HepG2 (cell line): ENCODE results near the gene POLR2H. TPM values are rescaled to one million over a fixed set of nuclear protein-coding genes. Genes with fewer than 3 reads are reported as not detected.

ENCODE experiments used
- BRCA1 ChIP-seq: sonication (generic); formaldehyde crosslinking; IDR thresholded peaks from 2 replicates; pipeline ENCODE4 v1.4.0; 2020; ENCODE audit warnings: missing genetic modification reagents
- CREB3 ChIP-seq: sonication (generic); formaldehyde crosslinking; IDR thresholded peaks from 2 replicates; pipeline ENCODE4 v1.5.0; 2020; ENCODE audit warnings: missing genetic modification reagents
- FOXO1 ChIP-seq: sonication (generic); formaldehyde crosslinking; IDR thresholded peaks from 2 replicates; pipeline ENCODE4 v1.4.0; 2020; ENCODE audit warnings: missing genetic modification reagents
- JDP2 ChIP-seq: sonication (generic); formaldehyde crosslinking; IDR thresholded peaks from 2 replicates; pipeline ENCODE4 v1.8.1; 2022; ENCODE audit warnings: missing genetic modification reagents, borderline replicate concordance
- KLF16 ChIP-seq, 2 experiments: sonication (generic) in 1 of 2; formaldehyde crosslinking in 1 of 2; IDR thresholded peaks; 2 replicates each; pipeline versions ENCODE4 v1.6.1 to v1.8.0; 2016 to 2023; ENCODE audit warnings: missing genetic modification reagents in 2 of 2, missing compliant biosample characterization in 1 of 2
- MYNN ChIP-seq: sonication (generic); formaldehyde crosslinking; IDR thresholded peaks from 2 replicates; pipeline ENCODE4 v1.4.0; 2020; ENCODE audit warnings: mild to moderate bottlenecking, low read depth, missing genetic modification reagents
- TBP ChIP-seq: sonication (generic); formaldehyde crosslinking; IDR thresholded peaks from 2 replicates; pipeline ENCODE4 v1.5.0; 2020; ENCODE audit warnings: missing genetic modification reagents
- TFAP4 ChIP-seq: sonication (generic); IDR thresholded peaks from 2 replicates; pipeline ENCODE4 v1.6.1; 2016; ENCODE audit warnings: low read depth, borderline replicate concordance
- TRIM22 ChIP-seq: fragments of 450-650 bp; IDR thresholded peaks from 2 replicates; pipeline ENCODE4 v1.6.1; 2017
- ZBTB40 ChIP-seq, 2 experiments: fragments of 450-650 bp in 1 of 2; sonication (generic) in 1 of 2; formaldehyde crosslinking in 1 of 2; IDR thresholded peaks; 2 replicates each; pipeline versions ENCODE4 v1.6.1 to v1.8.0; 2016 to 2022; ENCODE audit warnings: antibody characterized with exemption in 1 of 2, mild to moderate bottlenecking in 1 of 2, missing genetic modification reagents in 1 of 2
- ZNF34 ChIP-seq: sonication (generic); formaldehyde crosslinking; IDR thresholded peaks from 2 replicates; pipeline ENCODE4 v1.4.0; 2020; ENCODE audit warnings: mild to moderate bottlenecking, missing genetic modification reagents, borderline replicate concordance
- ZNF383 ChIP-seq: sonication (generic); formaldehyde crosslinking; IDR thresholded peaks from 2 replicates; pipeline ENCODE4 v1.4.0; 2020; ENCODE audit warnings: missing genetic modification reagents, mild to moderate bottlenecking, borderline replicate concordance
- ZNF530 ChIP-seq: sonication (generic); formaldehyde crosslinking; IDR thresholded peaks from 2 replicates; pipeline ENCODE4 v1.5.0; 2020; ENCODE audit warnings: low read depth, mild to moderate bottlenecking, missing genetic modification reagents
- ZNF543 ChIP-seq: sonication (generic); formaldehyde crosslinking; IDR thresholded peaks from 2 replicates; pipeline ENCODE4 v1.4.0; 2020; ENCODE audit warnings: mild to moderate bottlenecking, missing genetic modification reagents
- ZNF576 ChIP-seq: sonication (generic); formaldehyde crosslinking; IDR thresholded peaks from 2 replicates; pipeline ENCODE4 v1.4.0; 2020; ENCODE audit warnings: mild to moderate bottlenecking, missing genetic modification reagents
- ZSCAN25 ChIP-seq: sonication (generic); formaldehyde crosslinking; IDR thresholded peaks from 2 replicates; pipeline ENCODE4 v1.8.0; 2022; ENCODE audit warnings: mild to moderate bottlenecking, missing genetic modification reagents
- polyA plus RNA-seq, 8 experiments: library from polyadenylated mRNA; depleted of rRNA in 3 of 8; stranded (reverse) in 7 of 8; unstranded in 1 of 8; fragments of >200 nt; fragmentation: Illumina TruSeq in 4 of 8; extraction: Trizol in 4 of 8; gene quantifications; 2 replicates each; pipeline versions ENCODE4 v1.2.1 to v1.2.3, GENCODE V29; 2011 to 2016; ENCODE audit warnings: low read depth in 4 of 8, missing spikeins in 1 of 8, mixed read lengths in 1 of 8; ENCODE audit not compliant: insufficient read depth in 1 of 8
- total RNA-seq, 5 experiments: library from RNA; depleted of rRNA; stranded (reverse); fragments of >200 nt; fragmentation: Illumina TruSeq; extraction: Trizol; gene quantifications; 2 replicates each; pipeline ENCODE4 v1.2.3, GENCODE V29; 2016; ENCODE audit warnings: low read depth in 1 of 5

POLR2H gene
- total and polyA plus RNA-seq, 2 of the 13 experiments (the other 11 are each of a cell fraction or from before 2014, with no cell fraction given): 118 to 194 TPM

GRCh38 chr3:184377882-184378445 lies 16.5 kb downstream of the POLR2H start, which contains the start of gene THPO (continued):
- TF ChIP-seq ZBTB40 (IDR thresholded peaks at IDR 0.05) (no peak), ZBTB40 (CRISPR knock-in tag; IDR thresholded peaks at IDR 0.05) (no peak; the same call in 1 of the 2 replicates), ZNF576 (CRISPR knock-in tag) (no peak), FOXO1 (no peak), ZNF530 (CRISPR knock-in tag) (no peak), ZSCAN25 (CRISPR knock-in tag) (peak; percentile 68; the same call in 1 of the 2 replicates), MYNN (CRISPR knock-in tag) (no peak), CREB3 (no peak), BRCA1 (no peak), TFAP4 (peak; percentile 76; the same call in 1 of the 2 replicates), KLF16 (CRISPR knock-in tag; IDR thresholded peaks at IDR 0.05) (no peak; a peak in 1 of 4 replicates), TRIM22 (no peak), JDP2 (CRISPR knock-in tag) (no peak), ZNF383 (CRISPR knock-in tag) (no peak), ZNF543 (CRISPR knock-in tag) (no peak), ZNF34 (0 out of 2 replicates have a peak, but pooled peaks have one; percentile 60), TBP (no peak)
